ENCODE data around the gene TMEM207. TPM values are rescaled to one million over a fixed set of nuclear protein-coding genes. Genes with fewer than 3 reads are reported as not detected.

Gene TMEM207
- total and polyA plus RNA-seq, 2 donors = not detected

GRCh38 chr3:190382082-190382481 lies 67.6 kb downstream of the TMEM207 start:
- Histone ChIP-seq H3K27me3 (ENCODE audit: control insufficient read depth in 2 of 2, insufficient read depth in 1 of 2, low read length in 1 of 2) (no peaks in the 10 kb centered on the region), H3K27ac (ENCODE audit: low read depth in 1 of 2, low read length in 1 of 2) (no peak overlapping the region), H3K9me3 (ENCODE audit: control insufficient read depth in 2 of 2, insufficient read depth in 1 of 2, low read length in 1 of 2) (no peaks in the 10 kb centered on the region), H3K36me3 (ENCODE audit: control insufficient read depth in 2 of 2, insufficient read depth in 2 of 2, low read length in 1 of 2) (no peaks in the 10 kb centered on the region), H3K4me1 (ENCODE audit: control insufficient read depth in 2 of 2, insufficient read depth in 2 of 2, low read length in 2 of 2) (no peaks in the 10 kb centered on the region), H3K4me3 (ENCODE audit: low read length in 2 of 2) (no peak overlapping the region)
- no peak for DNase-seq (ENCODE audit: low read depth in 6 of 9, low spot score in 9 of 9)

GRCh38 chr3:190381441-190381840 lies 68.3 kb downstream of the TMEM207 start:
- H3K4me3 ChIP-seq (ENCODE audit: low read length in 2 of 2) = no peak overlapping the region
- no peak overlapping the region for H3K27ac ChIP-seq (ENCODE audit: low read depth in 1 of 2, low read length in 1 of 2)

GRCh38 chr3:190380184-190380583 lies 69.5 kb downstream of the TMEM207 start:
- no peak overlapping the region for H3K27ac ChIP-seq (ENCODE audit: low read depth in 1 of 2, low read length in 1 of 2)

More at GRCh38 chr3:190381441-190381840, 68.3 kb downstream of the TMEM207 start:
- no peaks in the 10 kb centered on the region for H3K36me3 ChIP-seq (ENCODE audit: control insufficient read depth in 2 of 2, insufficient read depth in 2 of 2, low read length in 1 of 2)
- no peaks in the 10 kb centered on the region for H3K4me1 ChIP-seq (ENCODE audit: control insufficient read depth in 2 of 2, insufficient read depth in 2 of 2, low read length in 2 of 2)
- H3K9me3 ChIP-seq (ENCODE audit: control insufficient read depth in 2 of 2, insufficient read depth in 1 of 2, low read length in 1 of 2) = no peaks in the 10 kb centered on the region
- H3K27me3 ChIP-seq (ENCODE audit: control insufficient read depth in 2 of 2, insufficient read depth in 1 of 2, low read length in 1 of 2) = no peaks in the 10 kb centered on the region
- DNase-seq (ENCODE audit: low read depth in 6 of 9, low spot score in 9 of 9) = no peak

More at GRCh38 chr3:190380184-190380583, 69.5 kb downstream of the TMEM207 start:
- Histone ChIP-seq H3K36me3 (ENCODE audit: control insufficient read depth in 2 of 2, insufficient read depth in 2 of 2, low read length in 1 of 2) (no peaks in the 10 kb centered on the region), H3K4me3 (ENCODE audit: low read length in 2 of 2) (no peak overlapping the region), H3K9me3 (ENCODE audit: control insufficient read depth in 2 of 2, insufficient read depth in 1 of 2, low read length in 1 of 2) (no peaks in the 10 kb centered on the region), H3K4me1 (ENCODE audit: control insufficient read depth in 2 of 2, insufficient read depth in 2 of 2, low read length in 2 of 2) (no peaks in the 10 kb centered on the region), H3K27me3 (ENCODE audit: control insufficient read depth in 2 of 2, insufficient read depth in 1 of 2, low read length in 1 of 2) (no peaks in the 10 kb centered on the region)
- DNase-seq (ENCODE audit: low read depth in 6 of 9, low spot score in 9 of 9) = no peak

Other genes starting within 250 kb of the TMEM207 start
- gene CLDN1, start 127.5 kb downstream of the TMEM207 start, total RNA-seq = 9.5 TPM
- 62.2 TPM for gene CLDN1, start 127.5 kb downstream of the TMEM207 start, polyA plus RNA-seq
- gene CLDN16, start 61.7 kb downstream of the TMEM207 start, total RNA-seq = 0.52 TPM
- 1.3 TPM for gene CLDN16, start 61.7 kb downstream of the TMEM207 start, polyA plus RNA-seq
- 6.8 TPM for gene IL1RAP, start 64.2 kb upstream of the TMEM207 start, total RNA-seq
- gene IL1RAP, start 64.2 kb upstream of the TMEM207 start, polyA plus RNA-seq = 5.7 TPM

Data from thymus (tissue), 11 donors.